CD8-positive, alpha-beta memory T cell (primary cell): ENCODE measurements around the gene DMBT1. TPM values are rescaled to one million over a fixed set of nuclear protein-coding genes. Genes with fewer than 3 reads are reported as not detected.
"Not testable (repeated sequence)": the region's sequence is repeated elsewhere in the genome, so short reads cannot be mapped to it uniquely, and the experiment has no call there.

Source experiments
- CTCF ChIA-PET: fragments of 350-600 bp; sonication (Branson Sonifier 250); formaldehyde crosslinking; loops from one replicate; lab custom pipeline; 2021; ENCODE audit warnings: antibody characterized with exemption; lab: Charles Lee
- POLR2A ChIA-PET: fragments of 350-600 bp; sonication (Branson Sonifier 250); formaldehyde crosslinking; loops from one replicate; lab custom pipeline; 2021; ENCODE audit warnings: antibody characterized with exemption; lab: Charles Lee
- DNase-seq, 5 donors: peaks; one replicate each; pipeline versions ENCODE4 v3.0.0 to v3.0.0-alpha.2; 2020 to 2022; ENCODE audit warnings: mixed read lengths in 1 of 5
- H3K27ac ChIP-seq: one replicate; pipeline ENCODE4 v1.7.0; 2013; ENCODE audit warnings: low read depth, mild to moderate bottlenecking, low read length, moderate library complexity
- H3K27me3 ChIP-seq: 2 replicates; pipeline ENCODE4 v1.7.0; 2013; ENCODE audit warnings: low read length, mild to moderate bottlenecking; ENCODE audit not compliant: insufficient read depth, poor library complexity, severe bottlenecking
- H3K36me3 ChIP-seq: 2 replicates; pipeline ENCODE4 v1.7.0; 2013; ENCODE audit warnings: mild to moderate bottlenecking, low read length, moderate library complexity; ENCODE audit not compliant: insufficient read depth
- H3K4me1 ChIP-seq: 2 replicates; pipeline ENCODE4 v1.7.0; 2013; ENCODE audit warnings: mild to moderate bottlenecking, low read length, moderate library complexity; ENCODE audit not compliant: insufficient read depth
- H3K4me3 ChIP-seq: 2 replicates; pipeline ENCODE4 v1.7.0; 2013; ENCODE audit warnings: mild to moderate bottlenecking, low read length
- H3K9me3 ChIP-seq: 2 replicates; pipeline ENCODE4 v1.7.0; 2013; ENCODE audit warnings: mild to moderate bottlenecking, low read length
- H3K27ac Mint-ChIP-seq, 8 donors: one replicate each; pipeline ENCODE4 v1.8.0; 2020 to 2021; ENCODE audit warnings: mixed read lengths in 8 of 8, mild to moderate bottlenecking in 6 of 8, inconsistent platforms in 3 of 8, moderate library complexity in 3 of 8
- H3K27me3 Mint-ChIP-seq, 2 donors: one replicate each; pipeline ENCODE4 v1.8.0; 2020 to 2021; ENCODE audit warnings: mixed read lengths in 2 of 2, mild to moderate bottlenecking in 1 of 2, moderate library complexity in 1 of 2
- H3K36me3 Mint-ChIP-seq, 3 donors: one replicate each; pipeline ENCODE4 v1.8.0; 2020 to 2021; ENCODE audit warnings: mixed read lengths in 3 of 3, inconsistent platforms in 1 of 3, mild to moderate bottlenecking in 1 of 3
- H3K4me1 Mint-ChIP-seq, 3 donors: one replicate each; pipeline ENCODE4 v1.8.0; 2020 to 2021; ENCODE audit warnings: mixed read lengths in 3 of 3, inconsistent platforms in 1 of 3, mild to moderate bottlenecking in 1 of 3
- H3K4me3 Mint-ChIP-seq, 7 donors: one replicate each; pipeline ENCODE4 v1.8.0; 2020 to 2021; ENCODE audit warnings: mixed read lengths in 7 of 7, mild to moderate bottlenecking in 6 of 7, moderate library complexity in 4 of 7, inconsistent platforms in 2 of 7
- H3K9me3 Mint-ChIP-seq, 5 donors: one replicate each; pipeline ENCODE4 v1.8.0; 2020 to 2022; ENCODE audit warnings: mixed read lengths in 5 of 5, mild to moderate bottlenecking in 3 of 5, moderate library complexity in 2 of 5, inconsistent platforms in 1 of 5
- polyA plus RNA-seq: library from polyadenylated mRNA; unstranded; fragments of 300-500 nt; fragmentation: Illumina TruSeq; gene quantifications from one replicate; pipeline ENCODE4 v1.2.3, GENCODE V29; 2021
- total RNA-seq, 2 experiments: library from RNA; stranded (reverse); gene quantifications; one replicate each; pipeline ENCODE4 v1.2.3, GENCODE V29; 2021

Gene DMBT1
- total and polyA plus RNA-seq, 3 experiments from 2014 or later: not detected

GRCh38 chr10:122587098-122587760 lies 26.7 kb downstream of the DMBT1 start:
- Mint-ChIP-seq H3K27ac (no peak overlapping the region), H3K4me3 (no peak overlapping the region), H3K9me3 (no peaks in the 10 kb centered on the region), H3K36me3 (no peaks in the 10 kb centered on the region), H3K27me3 (peaks cover 0 to 2% of the 10 kb centered on the region in 2 donors), H3K4me1 (no peaks in the 10 kb centered on the region)
- Histone ChIP-seq H3K27me3 (no peaks in the 10 kb centered on the region), H3K36me3 (no peaks in the 10 kb centered on the region), H3K4me1 (no peaks in the 10 kb centered on the region), H3K4me3 (no peak overlapping the region), H3K27ac (no peak overlapping the region), H3K9me3 (no peaks in the 10 kb centered on the region)
- CTCF ChIA-PET: no interaction called here
- POLR2A ChIA-PET: no interaction called here
- no peak for DNase-seq

- Histone ChIP-seq H3K4me3 (no peak overlapping the region), H3K27me3 (no peaks in the 10 kb centered on the region), H3K27ac (no peak overlapping the region), H3K9me3 (no peaks in the 10 kb centered on the region), H3K4me1 (no peaks in the 10 kb centered on the region), H3K36me3 (no peaks in the 10 kb centered on the region)
- Mint-ChIP-seq H3K36me3 (no peaks in the 10 kb centered on the region), H3K27me3 (peaks cover 0 to 2% of the 10 kb centered on the region in 2 donors), H3K9me3 (no peaks in the 10 kb centered on the region), H3K4me1 (no peaks in the 10 kb centered on the region), H3K27ac (no peak overlapping the region), H3K4me3 (no peak overlapping the region)
- DNase-seq: no peak
- POLR2A ChIA-PET: no interaction called here
- CTCF ChIA-PET: no interaction called here
Observed at GRCh38 chr10:122588381-122588780, 27.8 kb downstream of the DMBT1 start.

- Histone ChIP-seq H3K4me1 (no peaks in the 10 kb centered on the region), H3K27me3 (no peaks in the 10 kb centered on the region), H3K4me3 (no peak overlapping the region), H3K36me3 (no peaks in the 10 kb centered on the region), H3K27ac (no peak overlapping the region), H3K9me3 (no peaks in the 10 kb centered on the region)
- H3K27me3 Mint-ChIP-seq: peaks cover 0 to 2% of the 10 kb centered on the region in 2 donors
- no peaks in the 10 kb centered on the region for H3K36me3 Mint-ChIP-seq
- H3K27ac Mint-ChIP-seq: no peak overlapping the region
- no peaks in the 10 kb centered on the region for H3K4me1 Mint-ChIP-seq
- POLR2A ChIA-PET: no interaction called here
- no peaks in the 10 kb centered on the region for H3K9me3 Mint-ChIP-seq
- CTCF ChIA-PET: no interaction called here
- DNase-seq: no peak
- H3K4me3 Mint-ChIP-seq: no peak overlapping the region
Observed at GRCh38 chr10:122590153-122590552, 29.6 kb downstream of the DMBT1 start.

- H3K27me3 ChIP-seq: no peaks in the 10 kb centered on the region
- no peaks in the 10 kb centered on the region for H3K4me1 Mint-ChIP-seq
- POLR2A ChIA-PET: no interaction called here
- no peaks in the 10 kb centered on the region for H3K36me3 ChIP-seq
- H3K9me3 ChIP-seq: no peaks in the 10 kb centered on the region
- no peaks in the 10 kb centered on the region for H3K9me3 Mint-ChIP-seq
- no peaks in the 10 kb centered on the region for H3K4me1 ChIP-seq
- H3K36me3 Mint-ChIP-seq: no peaks in the 10 kb centered on the region
- H3K4me3 ChIP-seq: no peak overlapping the region
- no peak for DNase-seq
- CTCF ChIA-PET: no interaction called here
- peaks cover 0 to 2% of the 10 kb centered on the region in 2 donors for H3K27me3 Mint-ChIP-seq
- H3K4me3 Mint-ChIP-seq: no peak overlapping the region
- no peak overlapping the region for H3K27ac ChIP-seq
- H3K27ac Mint-ChIP-seq: no peak overlapping the region
Observed at GRCh38 chr10:122591736-122592135, 31.2 kb downstream of the DMBT1 start.

GRCh38 chr10:122592161-122592560 lies 31.6 kb downstream of the DMBT1 start:
- Mint-ChIP-seq H3K27ac (no peak overlapping the region), H3K36me3 (no peaks in the 10 kb centered on the region), H3K27me3 (peaks cover 0 to 2% of the 10 kb centered on the region in 2 donors), H3K4me3 (no peak overlapping the region), H3K9me3 (no peaks in the 10 kb centered on the region), H3K4me1 (no peaks in the 10 kb centered on the region)
- H3K9me3 ChIP-seq: no peaks in the 10 kb centered on the region
- no peaks in the 10 kb centered on the region for H3K36me3 ChIP-seq
- ChIA-PET POLR2A (no interaction called here), CTCF (no interaction called here)
- H3K27ac ChIP-seq: no peak overlapping the region
- H3K4me1 ChIP-seq: no peaks in the 10 kb centered on the region
- DNase-seq: no peak
- no peak overlapping the region for H3K4me3 ChIP-seq
- H3K27me3 ChIP-seq: no peaks in the 10 kb centered on the region

- H3K4me3 ChIP-seq: no peak overlapping the region
- no peaks in the 10 kb centered on the region for H3K4me1 Mint-ChIP-seq
- no peak overlapping the region for H3K27ac Mint-ChIP-seq
Observed at GRCh38 chr10:122617476-122618270, 57.1 kb downstream of the DMBT1 start.

GRCh38 chr10:122618461-122619165 lies 58.1 kb downstream of the DMBT1 start:
- Mint-ChIP-seq H3K27me3 (peaks cover 6 to 26% of the 10 kb centered on the region in 2 donors), H3K27ac (no peak overlapping the region), H3K4me1 (no peaks in the 10 kb centered on the region), H3K9me3 (no peaks in the 10 kb centered on the region), H3K36me3 (no peaks in the 10 kb centered on the region), H3K4me3 (no peak overlapping the region)
- POLR2A ChIA-PET: no interaction called here
- no peaks in the 10 kb centered on the region for H3K36me3 ChIP-seq
- no peak for DNase-seq
- H3K4me3 ChIP-seq: no peak overlapping the region
- no peaks in the 10 kb centered on the region for H3K4me1 ChIP-seq
- H3K27me3 ChIP-seq: no peaks in the 10 kb centered on the region
- CTCF ChIA-PET: no interaction called here
- H3K9me3 ChIP-seq: no peaks in the 10 kb centered on the region
- no peak overlapping the region for H3K27ac ChIP-seq

More at GRCh38 chr10:122617476-122618270, 57.1 kb downstream of the DMBT1 start:
- H3K9me3 ChIP-seq: no peaks in the 10 kb centered on the region
- no peak overlapping the region for H3K27ac ChIP-seq
- H3K4me1 ChIP-seq: no peaks in the 10 kb centered on the region
- peaks cover 6 to 18% of the 10 kb centered on the region in 2 donors for H3K27me3 Mint-ChIP-seq
- H3K4me3 Mint-ChIP-seq: no peak overlapping the region
- CTCF ChIA-PET: no interaction called here
- no peaks in the 10 kb centered on the region for H3K27me3 ChIP-seq
- POLR2A ChIA-PET: no interaction called here
- H3K36me3 Mint-ChIP-seq: no peaks in the 10 kb centered on the region
- H3K36me3 ChIP-seq: no peaks in the 10 kb centered on the region
- DNase-seq: no peak
- H3K9me3 Mint-ChIP-seq: no peaks in the 10 kb centered on the region

GRCh38 chr10:122620961-122621360 lies 60.4 kb downstream of the DMBT1 start:
- H3K4me1 Mint-ChIP-seq, H3K36me3 ChIP-seq, H3K27ac ChIP-seq, H3K4me1 ChIP-seq, H3K27ac Mint-ChIP-seq, H3K4me3 Mint-ChIP-seq, H3K27me3 ChIP-seq, H3K9me3 Mint-ChIP-seq, DNase-seq, POLR2A ChIA-PET, H3K9me3 ChIP-seq, H3K4me3 ChIP-seq, H3K36me3 Mint-ChIP-seq: not testable (repeated sequence)
- CTCF ChIA-PET: interaction anchor here (2.2 kb wide), 1 partner anchor 55 kb away, joined by 5 read pairs; no protein-coding TSS in a partner anchor
- peaks cover 9 to 37% of the 10 kb centered on the region in 2 donors for H3K27me3 Mint-ChIP-seq
